Spleen (tissue), 7 donors: Measurements from ENCODE around the gene LPGAT1.

Experiments
- CTCF ChIP-seq, 11 experiments: fragments of 200-600 bp in 7 of 11; fragments of 450-650 bp in 4 of 11; sonication (generic) in 4 of 11; IDR thresholded peaks in 8 of 11; conservative IDR thresholded peaks in 3 of 11; 1 replicate in 7 of 11; 2 replicates in 4 of 11; pipeline versions ENCODE4 v1.4.0 to v1.8.0; 2016 to 2021; ENCODE audit warnings: antibody characterized with exemption in 11 of 11, inconsistent platforms in 4 of 11, mild to moderate bottlenecking in 1 of 11
- POLR2A ChIP-seq, 3 donors: fragments of 450-650 bp; IDR thresholded peaks; one replicate each; pipeline ENCODE4 v1.5.1; 2017; ENCODE audit warnings: antibody characterized with exemption in 3 of 3, mild to moderate bottlenecking in 1 of 3
- POLR2AphosphoS5 ChIP-seq, 3 donors: sonication (generic); formaldehyde crosslinking; IDR thresholded peaks; one replicate each; pipeline ENCODE4 v1.5.1; 2017; ENCODE audit warnings: antibody characterized with exemption in 3 of 3
- donor health status: DM: no; HTN: no; CAD: no; lungs with moderate emphysema.
- donor health status: DM: no; HTN: no; CAD: no.
- donor health status: DM: no; HTN: no; CAD: no.

- no peak for TF ChIP-seq CTCF (IDR thresholded peaks at IDR 0.05 in 8 of 11, conservative IDR thresholded peaks at IDR 0.05 in 3 of 11)
- TF ChIP-seq POLR2A (IDR thresholded peaks at IDR 0.05) = no peak
- no peak for TF ChIP-seq POLR2AphosphoS5 (IDR thresholded peaks at IDR 0.05)
Measured at GRCh38 chr1:211752317-211752716, 78.2 kb downstream of the LPGAT1 start.
